HK-2 (cell line): Measurements from ENCODE around the gene PLXNA1.

ENCODE experiments used
- DNase-seq: peaks from one replicate; pipeline ENCODE4 v3.0.0-alpha.2; 2018; ENCODE audit not compliant: unreplicated experiment

PLXNA1 gene

DNA sequence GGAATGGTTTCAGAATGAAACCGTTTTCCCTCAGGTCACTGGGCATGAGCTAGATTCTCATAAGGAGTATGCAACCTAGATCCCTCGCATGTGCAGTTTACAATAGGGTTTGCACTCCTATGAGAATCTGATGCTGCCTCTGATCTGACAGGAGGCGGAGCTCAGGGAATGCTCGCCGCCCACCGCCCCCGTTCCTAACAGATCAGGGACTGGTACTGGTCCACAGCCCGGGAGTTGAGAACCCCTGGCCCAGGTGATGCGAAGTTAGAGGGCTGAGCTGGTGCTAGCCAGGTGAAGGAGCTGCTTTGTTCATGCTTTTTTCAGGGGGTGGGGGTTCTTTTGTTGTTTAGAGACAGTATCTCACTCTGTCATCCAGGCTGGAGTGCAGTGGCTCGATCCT, 15.5 kb upstream of the PLXNA1 start:
- DNase-seq: no peak

DNA sequence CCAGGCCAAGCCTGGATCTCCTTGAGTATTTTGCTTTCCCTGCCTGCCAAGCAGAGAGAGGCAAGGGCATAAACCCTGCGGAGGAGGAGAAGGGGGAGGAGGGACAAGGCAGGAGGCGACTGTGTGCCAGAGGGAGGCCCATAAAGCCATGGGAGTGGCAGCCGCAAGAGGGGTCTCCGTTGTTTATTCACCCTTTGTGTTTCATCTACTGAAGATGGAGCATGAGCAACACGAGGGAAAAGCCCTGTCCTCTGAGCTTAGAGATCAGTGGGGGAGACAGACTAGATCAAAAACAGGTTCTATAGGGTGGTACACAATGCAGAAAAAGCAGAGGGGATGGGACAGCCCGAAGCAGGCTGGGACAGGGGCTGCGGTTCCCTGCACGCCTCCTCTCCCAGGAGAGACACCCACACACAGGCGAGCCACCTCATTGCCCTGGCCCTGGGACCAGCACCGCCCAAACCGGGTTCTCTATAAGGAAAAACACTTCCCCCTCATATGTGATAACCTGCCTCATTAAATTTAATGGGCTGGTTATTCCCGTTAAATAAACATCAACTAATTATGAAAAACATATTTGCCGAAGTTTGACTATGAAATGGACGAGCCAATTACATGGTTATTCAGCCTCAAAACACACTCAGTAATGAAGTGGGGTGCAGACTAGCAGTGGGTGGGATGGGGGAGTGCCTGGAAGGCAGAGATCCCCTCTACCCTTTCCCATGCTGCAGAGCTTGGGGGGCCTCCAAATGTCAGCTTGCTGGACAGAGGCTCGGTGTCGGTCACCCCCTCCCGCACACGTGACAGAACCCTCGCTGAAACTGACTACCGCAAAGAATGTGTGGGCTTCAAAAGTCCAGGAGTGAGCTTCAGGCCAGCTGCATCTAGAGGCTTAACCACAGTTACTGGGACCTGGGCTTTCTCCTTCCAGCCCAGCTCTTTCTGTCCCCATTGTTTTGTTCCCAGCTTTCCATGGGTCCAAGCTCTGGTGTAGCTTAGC, 14.2 kb upstream of the PLXNA1 start:
- DNase-seq: no peak

DNA sequence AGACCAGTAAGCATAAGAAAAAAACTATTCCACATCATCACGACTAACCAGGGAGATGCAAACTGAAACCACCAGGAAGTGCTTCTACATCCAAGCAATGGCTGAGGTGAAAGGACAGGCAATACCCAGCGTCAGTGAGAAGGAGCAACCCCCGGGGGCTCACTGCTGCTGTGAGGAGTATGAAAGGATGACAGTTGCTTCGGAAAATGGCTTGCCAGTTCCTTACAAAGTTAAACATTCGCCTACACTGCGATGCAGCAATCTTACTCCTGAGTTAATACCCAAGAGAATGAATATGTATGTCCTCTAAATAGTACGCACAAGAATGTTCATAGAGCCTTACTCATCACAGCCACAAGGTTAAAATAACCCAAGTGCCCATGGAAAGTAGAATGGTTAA, 13.3 kb upstream of the PLXNA1 start:
- DNase-seq: no peak

DNA sequence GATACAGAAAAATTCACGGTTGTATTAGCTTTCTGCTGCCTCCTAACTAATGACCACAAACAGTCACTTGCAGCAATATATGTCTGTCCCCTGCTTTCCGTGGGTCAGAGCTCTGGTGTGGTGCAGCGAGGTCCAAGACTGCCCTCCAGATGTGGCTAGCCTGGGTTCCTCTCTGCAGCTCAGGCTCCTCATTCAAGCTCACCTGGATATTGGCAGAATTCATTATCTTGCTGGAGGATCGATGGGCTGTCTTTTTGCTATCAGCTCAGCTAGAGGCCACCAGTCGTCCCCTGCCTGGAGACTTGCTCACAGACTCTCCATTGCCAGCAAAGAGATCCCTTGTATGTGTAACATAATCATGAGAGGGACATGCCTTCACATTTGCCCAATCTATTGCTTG, 12.8 kb upstream of the PLXNA1 start:
- no peak for DNase-seq

DNA sequence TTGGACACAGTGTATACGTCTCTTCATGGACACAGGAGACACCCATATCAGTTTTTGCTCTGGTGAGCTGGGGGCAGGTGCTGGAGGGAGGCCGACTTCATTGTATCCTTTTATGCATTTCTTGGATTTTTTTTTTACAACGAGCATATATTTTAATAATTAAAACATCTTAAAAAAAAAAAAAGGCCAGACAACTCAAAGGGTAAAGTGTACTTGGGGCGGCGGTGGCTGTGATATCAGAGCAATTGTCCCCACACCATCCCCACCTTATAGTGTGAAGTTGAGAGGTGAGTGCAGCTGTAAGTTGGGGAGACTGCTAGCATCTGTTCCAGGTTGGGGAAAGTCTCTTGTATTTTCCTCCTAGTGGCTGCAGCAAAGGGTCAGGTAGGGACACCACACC, 12.0 kb upstream of the PLXNA1 start:
- no peak for DNase-seq

DNA sequence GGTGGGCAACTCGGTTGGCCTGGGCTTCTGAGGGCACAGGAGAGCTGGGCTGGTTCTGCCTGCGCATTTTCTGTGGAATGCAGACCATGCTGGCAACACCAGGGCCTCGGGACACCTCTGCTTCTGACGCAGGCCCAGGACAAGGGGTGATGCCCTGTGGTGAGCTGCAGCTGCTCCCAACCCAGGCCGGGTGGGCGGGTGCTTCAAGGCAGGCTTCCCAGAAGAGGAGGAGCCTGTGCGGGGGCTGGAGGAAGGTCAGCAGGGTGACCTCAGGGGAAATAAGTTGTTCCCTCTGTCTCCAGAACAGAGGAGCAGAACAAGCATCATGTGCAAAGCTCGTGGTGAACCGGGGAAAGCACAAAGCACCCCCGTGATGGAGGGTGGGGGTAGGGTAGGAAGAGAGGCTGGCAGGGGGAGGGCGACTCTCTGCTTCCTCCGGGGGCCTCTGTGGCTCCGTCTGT, 11.0 kb upstream of the PLXNA1 start:
- DNase-seq: no peak

DNA sequence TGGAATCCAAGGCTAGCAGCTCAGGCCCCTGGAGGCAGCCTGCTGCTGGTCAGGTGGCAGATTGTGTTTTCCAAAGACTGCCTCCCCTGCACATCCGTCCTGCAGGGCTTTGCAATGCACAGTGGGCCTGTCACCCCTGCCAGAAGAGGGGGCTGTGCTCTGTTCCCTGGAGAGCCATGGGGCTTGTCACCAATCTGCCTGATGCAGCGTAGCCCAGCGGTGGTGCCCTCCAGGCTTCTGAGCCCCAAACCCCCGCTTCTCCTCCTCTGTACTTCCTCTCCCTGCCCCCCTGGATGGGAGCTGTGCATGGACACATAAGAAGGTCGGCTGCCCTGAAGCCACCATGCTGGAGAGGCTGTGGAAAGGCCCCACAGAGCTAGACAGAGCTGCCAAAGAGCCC, 10.0 kb upstream of the PLXNA1 start:
- no peak for DNase-seq

DNA sequence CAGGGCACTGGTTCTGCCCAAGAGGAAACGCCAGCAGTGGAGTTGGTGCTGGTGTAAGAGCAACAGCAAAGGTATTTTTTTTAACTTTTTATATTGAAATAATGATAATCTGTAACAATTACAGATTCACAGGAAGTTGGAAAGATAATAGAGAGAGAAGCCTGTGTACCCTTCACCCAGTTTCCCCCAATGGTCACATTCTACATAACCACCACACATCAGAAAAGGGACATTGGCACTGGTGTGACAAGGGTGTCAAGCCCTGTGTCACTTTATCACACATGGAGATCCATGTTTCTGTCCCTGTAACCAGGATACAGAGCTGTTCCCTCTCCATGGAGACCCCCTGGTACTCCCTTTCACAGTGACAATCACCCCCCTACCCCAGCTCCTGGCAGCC, 9.1 kb upstream of the PLXNA1 start:
- no peak for DNase-seq

DNA sequence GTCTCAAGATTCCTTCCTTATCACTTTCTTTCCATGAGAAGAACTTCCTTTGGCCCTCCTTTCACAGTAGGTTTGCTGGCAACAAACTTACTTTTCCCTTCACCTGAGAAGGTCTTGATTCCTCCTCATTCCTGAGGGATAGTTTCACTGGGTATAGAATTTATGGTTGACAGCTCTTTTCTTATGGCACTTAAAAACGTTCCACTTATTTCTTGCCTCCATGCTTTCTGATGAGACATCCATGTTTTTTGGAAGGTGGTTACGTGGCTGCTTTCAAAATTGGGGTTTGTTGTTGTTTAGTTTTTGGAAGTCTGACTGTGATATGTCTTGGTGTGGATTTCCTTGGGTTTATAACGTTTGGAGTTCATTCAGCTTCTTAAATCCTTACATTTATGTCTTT, 8.2 kb upstream of the PLXNA1 start:
- DNase-seq: no peak

DNA sequence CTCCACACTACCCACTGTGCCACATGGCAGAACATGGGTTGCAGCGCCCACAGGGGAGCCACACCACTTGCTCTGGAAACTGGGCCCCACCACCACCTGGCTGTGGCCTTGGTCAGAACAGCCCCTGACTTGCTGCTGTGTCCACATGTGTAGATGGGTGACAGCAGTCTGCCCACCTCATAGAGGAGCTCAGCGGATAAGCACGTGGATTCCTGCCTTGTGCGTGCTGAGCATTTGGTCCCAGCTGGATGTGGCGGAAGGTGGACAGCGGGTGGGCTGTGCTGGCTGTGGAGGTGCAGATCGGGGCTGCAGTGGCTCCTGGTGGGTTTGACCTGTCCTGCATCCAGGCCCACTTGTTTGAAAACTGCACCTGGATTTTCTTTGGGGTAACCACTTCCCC, 6.0 kb upstream of the PLXNA1 start:
- no peak for DNase-seq

DNA sequence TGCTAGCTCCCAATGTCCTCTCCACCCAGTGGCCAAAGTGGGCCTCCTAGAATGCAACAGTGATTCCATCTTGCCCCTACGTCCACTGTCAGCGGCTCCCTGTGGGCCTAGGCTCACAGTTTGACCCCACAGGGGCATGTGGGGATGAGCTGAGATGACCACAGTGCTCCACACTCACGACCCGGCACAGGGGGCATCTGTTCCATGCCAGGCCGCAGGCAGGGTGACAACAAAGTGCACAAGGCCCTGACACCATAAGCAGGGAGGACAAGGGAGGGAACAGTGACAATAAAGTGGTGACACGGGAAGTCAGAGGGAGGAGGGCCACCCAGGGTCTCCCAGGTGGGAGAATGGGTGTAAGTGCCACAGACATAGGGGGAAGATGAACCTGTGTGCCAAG, 5.1 kb upstream of the PLXNA1 start:
- no peak for DNase-seq

DNA sequence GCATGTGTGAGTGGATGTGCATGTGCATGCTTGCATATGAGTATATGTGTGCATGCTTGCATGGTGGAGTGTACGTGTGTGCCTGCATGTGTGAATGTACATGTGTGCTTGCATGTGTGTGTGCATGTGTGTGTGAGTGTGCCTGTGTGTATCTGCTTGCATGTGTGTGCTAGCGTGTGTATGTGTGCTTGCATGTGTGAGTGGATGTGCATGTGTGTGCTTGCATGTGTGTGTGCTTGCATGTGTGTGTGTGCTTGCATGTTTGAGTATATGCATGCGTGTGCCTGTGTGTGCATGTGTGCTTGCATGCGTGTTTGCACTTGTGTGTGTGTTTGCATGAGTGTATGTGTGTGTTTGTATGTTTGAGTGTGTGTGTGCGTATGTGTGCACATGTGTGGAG, 4.6 kb upstream of the PLXNA1 start:
- no peak for DNase-seq

DNA sequence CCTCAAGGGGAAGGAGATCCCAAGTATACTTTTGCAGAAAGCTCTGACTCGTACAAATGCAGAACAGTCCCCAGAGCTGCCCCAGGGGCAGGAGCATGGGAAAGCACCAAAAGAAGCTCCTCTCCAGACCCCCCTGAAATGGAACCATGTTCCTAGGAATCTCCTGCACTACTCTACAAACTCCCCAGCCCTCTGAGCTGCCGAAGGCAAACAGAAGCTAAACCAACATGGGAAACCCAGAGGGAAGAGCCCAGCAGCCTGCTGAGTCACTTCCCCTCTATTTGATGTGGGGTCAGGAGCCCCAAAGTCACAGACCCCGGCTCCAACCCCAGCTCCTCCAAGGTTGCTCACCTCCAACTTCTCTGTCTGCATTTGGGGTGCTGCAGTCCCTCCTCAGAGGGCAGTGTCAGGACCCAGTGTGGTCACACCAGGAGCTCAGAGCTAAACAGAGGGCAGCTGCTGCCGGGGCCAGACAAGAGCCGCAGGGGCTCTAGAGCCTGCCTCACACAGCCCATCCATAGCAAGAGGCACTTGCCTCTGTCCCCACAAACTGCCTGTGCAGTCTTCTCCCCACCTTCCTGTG, 3.8 kb upstream of the PLXNA1 start:
- DNase-seq: no peak

DNA sequence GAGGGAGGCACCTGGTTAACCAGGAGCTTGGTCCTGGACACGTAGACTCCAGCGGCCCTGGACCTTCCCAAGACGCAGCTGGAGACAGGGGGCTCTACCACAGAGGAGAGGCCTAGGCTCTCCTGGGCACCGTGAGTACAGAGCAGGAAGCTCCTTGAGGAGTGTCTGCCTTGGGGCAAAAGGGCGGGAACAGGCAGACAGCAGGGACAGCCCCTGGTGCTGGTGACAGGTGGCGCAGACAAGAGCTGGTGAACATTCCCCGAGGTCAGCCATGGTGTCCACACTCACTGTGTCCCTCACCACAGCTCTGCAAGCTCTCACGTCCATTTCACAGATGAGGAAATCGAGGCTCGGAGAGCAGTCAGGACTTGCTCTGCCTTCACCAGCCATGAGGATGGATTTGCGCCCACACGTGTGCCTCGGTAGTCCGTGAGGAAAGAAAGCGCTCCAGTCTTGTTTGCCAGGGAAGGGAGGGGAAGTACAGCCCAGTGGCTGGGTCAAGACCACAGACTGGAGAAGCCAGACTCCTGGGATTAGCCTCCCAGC, 2.6 kb upstream of the PLXNA1 start:
- DNase-seq: no peak

DNA sequence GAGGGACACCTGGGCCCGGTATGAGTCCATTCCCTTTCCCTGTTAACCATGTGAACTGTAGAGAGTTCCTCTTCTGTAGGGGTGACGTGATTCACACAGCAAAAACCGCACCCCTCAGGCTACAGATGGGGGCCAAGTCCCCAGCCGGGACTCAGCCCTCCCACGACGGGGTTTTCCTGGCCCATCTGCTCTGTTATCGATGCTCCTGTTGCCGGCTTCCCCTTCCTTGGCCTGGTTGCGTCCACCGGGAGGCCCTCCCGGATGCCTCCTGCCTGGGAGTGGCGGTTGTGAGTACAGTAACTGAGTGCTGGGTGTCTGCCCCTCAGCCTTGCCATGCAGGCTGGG, 817 bp upstream of the PLXNA1 start:
- no peak for DNase-seq

DNA sequence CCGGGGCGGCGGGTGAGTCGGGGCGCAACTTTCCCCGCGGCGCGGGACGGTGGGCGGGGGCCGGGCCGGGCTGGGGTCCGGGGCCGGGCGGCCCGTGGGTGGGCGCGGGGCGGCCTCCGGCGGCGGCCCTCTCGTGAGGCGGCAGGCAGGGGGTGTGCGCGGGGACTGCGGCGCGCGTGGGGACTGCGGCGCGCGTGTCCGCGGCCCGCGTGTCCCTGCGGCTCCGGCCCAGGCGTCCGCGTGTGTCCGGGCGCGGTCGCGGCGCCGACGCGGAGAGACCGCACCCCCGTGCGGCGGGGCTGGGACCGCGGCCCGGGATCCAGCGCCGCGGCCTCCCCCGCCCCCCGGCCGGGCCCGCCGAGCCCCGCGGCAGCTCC, 349 bp downstream of the PLXNA1 start:
- no peak for DNase-seq

DNA sequence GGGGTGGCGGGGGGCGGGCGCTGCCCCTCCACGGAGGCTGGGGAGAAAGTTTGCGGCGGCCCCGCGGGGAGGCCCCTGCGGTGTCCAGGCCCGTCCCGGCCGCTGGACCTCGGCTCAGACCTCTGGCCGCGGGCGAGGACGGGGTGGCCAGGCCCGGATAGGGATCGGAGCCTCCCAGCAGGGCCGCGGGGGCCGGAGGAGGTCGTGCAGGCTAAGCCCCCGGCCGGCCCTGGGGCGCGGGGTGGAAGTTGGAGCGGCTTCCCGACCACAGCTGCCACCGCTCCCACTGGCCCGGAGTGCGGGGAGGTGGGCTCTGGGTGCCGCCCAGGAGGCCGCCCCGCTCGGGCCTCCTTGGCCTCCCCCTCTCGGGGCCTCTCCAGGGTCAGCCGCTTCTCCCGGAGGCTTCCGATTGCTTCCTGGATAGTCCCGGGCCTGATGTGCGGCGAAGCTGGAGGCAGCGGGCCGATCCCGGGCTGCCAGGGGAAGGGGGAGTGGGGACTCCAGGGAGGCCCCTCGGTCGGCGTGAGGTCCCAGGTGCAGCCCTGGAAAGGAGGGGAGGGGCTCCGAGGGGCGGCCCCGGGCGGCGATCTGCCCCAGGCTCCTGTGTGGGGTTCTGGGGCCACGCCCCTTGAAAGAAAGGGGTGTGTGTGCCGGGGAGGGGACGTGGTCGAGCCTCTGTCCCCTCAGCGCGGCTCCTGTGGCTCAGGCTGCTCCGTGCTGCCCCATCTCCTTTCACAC, 907 bp downstream of the PLXNA1 start:
- DNase-seq: peak; percentile 48

DNA sequence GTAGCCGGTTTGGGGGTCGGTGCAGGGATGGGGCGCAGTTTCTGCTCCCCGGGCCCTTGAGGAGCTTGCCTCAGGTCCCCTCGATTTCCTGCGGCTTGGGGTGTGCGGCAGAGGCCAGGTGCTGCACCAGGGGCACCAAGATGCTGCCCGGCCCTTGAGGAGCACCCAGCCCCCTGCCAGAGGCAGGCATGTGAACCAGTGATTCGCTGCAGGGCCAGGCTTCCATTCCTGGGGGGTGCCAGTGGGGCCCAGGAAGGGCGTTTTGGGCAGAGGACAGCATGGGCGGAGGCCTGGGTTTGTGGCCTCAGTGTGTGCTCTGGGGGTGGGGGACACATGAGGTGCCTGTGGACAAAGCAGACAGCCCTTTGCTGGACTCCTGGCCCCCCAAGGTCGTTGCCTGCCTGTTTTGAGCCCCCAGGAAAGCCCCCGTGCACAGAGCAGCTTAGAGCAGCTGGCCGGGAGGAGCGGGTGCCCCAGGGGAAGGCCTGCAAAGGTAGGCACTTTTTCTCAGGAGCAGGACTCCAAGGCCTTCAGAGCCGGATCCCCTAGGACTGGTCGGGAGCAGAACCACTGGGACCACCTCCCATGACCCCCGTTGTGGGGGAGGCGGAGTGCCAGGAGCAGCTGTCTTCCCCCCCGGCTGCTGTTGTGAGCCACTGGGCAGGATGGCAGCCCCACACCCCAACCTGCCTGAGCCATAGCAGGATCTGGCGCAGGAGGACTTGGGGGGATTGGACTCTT, 1.6 kb downstream of the PLXNA1 start:
- DNase-seq: no peak

DNA sequence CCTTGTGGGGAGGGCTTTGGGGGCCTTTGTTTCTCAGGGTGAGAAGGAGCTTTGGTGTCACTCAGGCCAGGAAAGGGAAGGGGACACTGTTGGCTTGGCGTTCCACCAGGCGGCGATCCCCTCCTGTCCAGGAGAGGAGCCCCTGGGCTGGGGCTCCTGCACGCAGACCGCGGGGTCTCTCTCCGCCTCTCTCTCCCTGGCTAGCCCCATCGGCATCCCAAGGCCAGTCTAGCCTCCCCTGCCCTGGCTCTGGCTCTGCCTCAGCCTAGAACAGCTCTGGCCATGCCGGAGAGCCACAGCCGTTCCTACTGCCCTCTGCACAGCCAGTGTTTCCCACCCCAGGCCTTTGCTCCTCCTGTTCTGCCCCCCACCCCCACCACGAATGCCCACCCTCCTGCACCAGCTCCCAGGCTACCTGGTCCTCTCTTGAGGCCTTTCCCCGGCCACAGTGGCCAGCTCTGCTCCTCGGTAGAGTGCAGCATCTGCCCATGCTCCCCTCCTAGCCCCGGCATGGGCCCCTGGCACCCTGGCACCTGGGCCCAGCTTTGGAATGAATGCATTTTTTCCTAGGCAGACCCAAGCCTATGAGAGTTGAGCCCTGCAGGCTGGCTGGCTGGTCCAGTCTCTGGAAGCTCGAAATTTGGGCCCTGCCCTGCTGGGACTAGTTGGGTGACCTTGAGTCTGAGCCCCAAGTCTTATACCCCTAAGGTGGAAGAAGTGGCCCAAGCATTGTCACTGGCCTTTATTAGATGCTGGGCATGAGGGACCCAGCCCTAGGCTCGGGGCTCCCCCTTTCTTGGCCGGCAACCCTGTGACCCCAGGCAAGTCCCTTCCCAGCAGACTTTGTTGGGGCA, 2.4 kb downstream of the PLXNA1 start:
- DNase-seq: no peak

DNA sequence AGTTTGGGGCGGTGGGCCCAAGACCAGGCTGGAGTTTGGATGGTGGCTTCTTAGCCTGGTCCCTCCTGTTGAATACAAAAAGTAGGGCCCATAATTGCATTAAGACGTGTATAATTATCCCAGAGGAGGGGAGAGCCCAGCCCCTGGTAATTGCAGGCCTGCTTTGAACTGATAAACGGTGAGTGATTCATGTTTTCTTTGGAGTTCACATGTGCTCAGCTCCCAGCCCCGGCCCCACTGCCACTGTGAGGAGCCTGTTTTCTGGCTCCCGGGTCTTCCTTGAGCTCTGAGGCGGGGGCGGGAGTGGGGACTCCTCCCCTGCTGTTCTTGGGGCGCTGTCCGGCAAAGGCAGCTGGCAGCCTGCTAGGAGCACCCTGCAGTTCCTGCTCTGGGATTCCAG, 3.1 kb downstream of the PLXNA1 start:
- DNase-seq: no peak

DNA sequence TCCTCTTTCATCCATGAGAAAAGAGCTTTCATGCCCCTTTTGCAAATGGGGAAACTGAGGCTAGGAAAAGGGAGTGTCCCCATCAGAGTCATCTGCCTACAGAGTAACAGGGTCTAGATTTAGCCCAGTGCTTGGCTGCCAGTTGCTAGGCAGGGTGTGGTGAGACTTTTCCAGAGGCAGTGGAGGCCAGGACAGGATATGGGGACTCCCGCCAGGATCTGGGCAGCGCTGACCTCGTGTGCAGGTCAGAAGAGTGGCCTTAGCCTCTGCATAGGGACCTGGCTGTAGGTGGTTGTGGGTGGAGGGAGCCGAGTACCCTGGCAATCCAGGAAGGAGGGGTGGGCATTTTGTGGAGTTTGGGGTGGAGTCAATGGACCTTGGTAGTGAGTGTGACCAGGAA, 4.2 kb downstream of the PLXNA1 start:
- DNase-seq: no peak
